Measurements from ENCODE around the gene LRIG1. TPM values are rescaled to one million over a fixed set of nuclear protein-coding genes. Genes with fewer than 3 reads are reported as not detected.
A peak's percentile ranks its signal among the peaks of the same experiment; 100 is the strongest.

LRIG1 gene
- total and polyA plus RNA-seq, 2 of the 8 experiments (the other 6 are each of a cell fraction or from before 2014, with no cell fraction given) = 78.1 to 88.7 TPM

- H3K79me2 ChIP-seq (ENCODE audit: control insufficient read depth in 1 of 2, insufficient read depth in 2 of 2, low read length in 2 of 2) = peaks cover 7 to 82% of the 10 kb centered on the region in 2 experiments; a peak in 3 of 4 replicates
These were observed 84.1 kb downstream of the LRIG1 start for GRCh38 chr3:66416556-66417304.

More at GRCh38 chr3:66416556-66417304, 84.1 kb downstream of the LRIG1 start:
- peaks cover 28% of the 10 kb centered on the region for H3K79me1 ChIP-seq (ENCODE audit: low read depth, low read length)
- no peak overlapping the region for H2AK5ac ChIP-seq (ENCODE audit: low read depth, low read length)
- no peak overlapping the region for H2BK20ac ChIP-seq (ENCODE audit: low read length)
- ChIA-PET POLR2A (ENCODE audit: partially characterized antibody) (no interaction called here), CTCF (ENCODE audit: partially characterized antibody) (interaction anchor here (0.7 to 1.4 kb wide), 4 partner anchors 9 to 403 kb away, joined by 3 to 4 read pairs (median 4); no protein-coding TSS in a partner anchor)
- H3K14ac ChIP-seq (ENCODE audit: insufficient read length) = no peak overlapping the region
- H3K9me3 ChIP-seq (ENCODE audit: insufficient read depth in 2 of 2, low read depth in 1 of 2, low read length in 1 of 2) = peaks cover 10 to 15% of the 10 kb centered on the region in 2 experiments
- 91% methylated on average over 14 of the region's 14 CpGs; no CpG with 5 or more reads in 1 of the 2 experiments for WGBS, 2 experiments (ENCODE audit: extremely low coverage in 1 of 2, insufficient coverage in 1 of 2, insufficient read length in 1 of 2, insufficient replicate concordance in 2 of 2, low coverage in 1 of 2, low lambda C conversion rate in 2 of 2, missing lambda C conversion rate in 1 of 2)
- FAIRE-seq (no peak), DNase-seq (ENCODE audit: low read depth in 1 of 2, low spot score in 2 of 2) (no peak)
- no peak overlapping the region for H2AFZ ChIP-seq (ENCODE audit: low read length)
- H4K20me1 ChIP-seq (replicated peaks in 1 of 2; ENCODE audit: control insufficient read depth in 1 of 2, insufficient read depth in 2 of 2, low read length in 2 of 2) = peaks cover 9 to 17% of the 10 kb centered on the region in 2 experiments
- H4K5ac ChIP-seq (ENCODE audit: insufficient read length, low read depth, low read length) = no peak overlapping the region
- no peaks in the 10 kb centered on the region for H3K23me2 ChIP-seq (ENCODE audit: low read depth, low read length)
- no peak overlapping the region for H2BK15ac ChIP-seq (ENCODE audit: low read length)
- H3K4me3 ChIP-seq (ENCODE audit: extremely low read depth in 1 of 4, insufficient read depth in 2 of 4, low read depth in 3 of 4, low read length in 4 of 4) = no peak overlapping the region
- H3K23ac ChIP-seq (ENCODE audit: insufficient read length) = no peak overlapping the region
- H2BK120ac ChIP-seq (replicated peaks; ENCODE audit: low read depth, low read length) = no peak overlapping the region
- peaks cover 29 to 68% (median 54%) of the 10 kb centered on the region in 4 experiments; a peak in 7 of 8 replicates for H3K36me3 ChIP-seq (ENCODE audit: control insufficient read depth in 2 of 4, insufficient read depth in 4 of 4, low read length in 3 of 4)
- no peak overlapping the region for H3K4ac ChIP-seq (replicated peaks; ENCODE audit: insufficient read length, low read depth, low read length)
- TF ChIP-seq SRF (IDR thresholded peaks at IDR 0.05; ENCODE audit: low read depth, low read length) (no peak), TEAD4 (IDR thresholded peaks at IDR 0.05; ENCODE audit: low read depth, low read length) (no peak), EZH2 (IDR thresholded peaks at IDR 0.05; ENCODE audit: low read depth, low read length, severe bottlenecking) (no peak), YY1 (IDR thresholded peaks at IDR 0.05; ENCODE audit: low read depth, low read length) (no peak), PHF8 (conservative IDR thresholded peaks at IDR 0.05; ENCODE audit: low read depth, low read length) (no peak), USF2 (IDR thresholded peaks at IDR 0.05; ENCODE audit: low read length) (no peak), NANOG (IDR thresholded peaks at IDR 0.05; ENCODE audit: insufficient read depth, low read depth, low read length, poor library complexity, severe bottlenecking) (no peak), MAX (IDR thresholded peaks at IDR 0.05) (no peak)
- H4K91ac ChIP-seq (replicated peaks; ENCODE audit: insufficient read length, low read length) = no peak overlapping the region
- H4K8ac ChIP-seq (ENCODE audit: extremely low read depth, insufficient read depth, low read length) = no peak overlapping the region
- H2BK5ac ChIP-seq (ENCODE audit: low read depth, low read length) = peak overlapping the region; percentile 18; the same call in 1 of the 2 replicates
- H3K18ac ChIP-seq (ENCODE audit: extremely low read depth, low read length) = peak overlapping the region; percentile 25; the same call in 1 of the 2 replicates
- no peak overlapping the region for H3K56ac ChIP-seq (replicated peaks; ENCODE audit: insufficient read length, low read depth, low read length)
- 0 out of 2 replicates have a peak overlapping the region, but pooled peaks have one; percentile 12 for H3K27ac ChIP-seq (ENCODE audit: low read depth, low read length)
- no peaks in the 10 kb centered on the region for H3K27me3 ChIP-seq (replicated peaks in 1 of 4; ENCODE audit: control insufficient read depth in 3 of 4, extremely low read depth in 1 of 4, insufficient read depth in 3 of 4, low read length in 3 of 4)
- H3K9ac ChIP-seq (replicated peaks in 1 of 4; ENCODE audit: extremely low read depth in 1 of 4, low read depth in 3 of 4, low read length in 3 of 4) = no peak overlapping the region
- peaks cover 4 to 20% (median 7%) of the 10 kb centered on the region in 4 experiments; a peak in 5 of 7 replicates for H3K4me1 ChIP-seq (replicated peaks in 1 of 4; ENCODE audit: control insufficient read depth in 3 of 4, insufficient read depth in 4 of 4, low read length in 3 of 4)
- no peak overlapping the region for H2BK12ac ChIP-seq (ENCODE audit: low read depth, low read length)
- no peak overlapping the region for H3K4me2 ChIP-seq (ENCODE audit: insufficient read depth in 1 of 2, low read depth in 2 of 2, low read length in 2 of 2)
